Chondrocyte (in vitro differentiated cells): ENCODE results near the gene OGG1. TPM values are rescaled to one million over a fixed set of nuclear protein-coding genes. Genes with fewer than 3 reads are reported as not detected.
"Not testable (repeated sequence)": the region's sequence is repeated elsewhere in the genome, so short reads cannot be mapped to it uniquely, and the experiment has no call there.

Experiments used
- DNase-seq: peaks from one replicate; pipeline ENCODE4 v3.0.0; 2021; ENCODE audit warnings: mixed read lengths, low spot score
- H3K27ac Mint-ChIP-seq: one replicate; pipeline ENCODE4 v1.8.0; 2021; ENCODE audit warnings: mild to moderate bottlenecking, moderate library complexity, mixed read lengths; ENCODE audit not compliant: unreplicated experiment
- H3K27me3 Mint-ChIP-seq: 2 replicates; pipeline ENCODE4 v1.8.0; 2021; ENCODE audit warnings: low read depth, mixed read lengths
- H3K36me3 Mint-ChIP-seq: 2 replicates; pipeline ENCODE4 v1.8.0; 2021; ENCODE audit warnings: low read depth, mixed read lengths
- H3K4me1 Mint-ChIP-seq: 2 replicates; pipeline ENCODE4 v1.8.0; 2021; ENCODE audit warnings: low read depth, mild to moderate bottlenecking, mixed read lengths
- H3K4me3 Mint-ChIP-seq: one replicate; pipeline ENCODE4 v1.8.0; 2021; ENCODE audit warnings: mild to moderate bottlenecking, moderate library complexity, mixed read lengths; ENCODE audit not compliant: unreplicated experiment
- H3K9me3 Mint-ChIP-seq: 2 replicates; pipeline ENCODE4 v1.8.0; 2021; ENCODE audit warnings: low read depth, mixed read lengths
- CTCF ChIP-seq: fragments of 200-600 bp; sonication (generic); IDR thresholded peaks from 2 replicates; pipeline ENCODE4 v1.5.0; 2021; ENCODE audit warnings: antibody characterized with exemption, mild to moderate bottlenecking, moderate library complexity
- total RNA-seq: library from RNA; stranded (reverse); gene quantifications from 3 replicates; pipeline ENCODE4 v1.2.1, GENCODE V29; 2021

OGG1 gene
- total RNA-seq, 1 donor from 2014 or later, result 23.8 TPM

DNA sequence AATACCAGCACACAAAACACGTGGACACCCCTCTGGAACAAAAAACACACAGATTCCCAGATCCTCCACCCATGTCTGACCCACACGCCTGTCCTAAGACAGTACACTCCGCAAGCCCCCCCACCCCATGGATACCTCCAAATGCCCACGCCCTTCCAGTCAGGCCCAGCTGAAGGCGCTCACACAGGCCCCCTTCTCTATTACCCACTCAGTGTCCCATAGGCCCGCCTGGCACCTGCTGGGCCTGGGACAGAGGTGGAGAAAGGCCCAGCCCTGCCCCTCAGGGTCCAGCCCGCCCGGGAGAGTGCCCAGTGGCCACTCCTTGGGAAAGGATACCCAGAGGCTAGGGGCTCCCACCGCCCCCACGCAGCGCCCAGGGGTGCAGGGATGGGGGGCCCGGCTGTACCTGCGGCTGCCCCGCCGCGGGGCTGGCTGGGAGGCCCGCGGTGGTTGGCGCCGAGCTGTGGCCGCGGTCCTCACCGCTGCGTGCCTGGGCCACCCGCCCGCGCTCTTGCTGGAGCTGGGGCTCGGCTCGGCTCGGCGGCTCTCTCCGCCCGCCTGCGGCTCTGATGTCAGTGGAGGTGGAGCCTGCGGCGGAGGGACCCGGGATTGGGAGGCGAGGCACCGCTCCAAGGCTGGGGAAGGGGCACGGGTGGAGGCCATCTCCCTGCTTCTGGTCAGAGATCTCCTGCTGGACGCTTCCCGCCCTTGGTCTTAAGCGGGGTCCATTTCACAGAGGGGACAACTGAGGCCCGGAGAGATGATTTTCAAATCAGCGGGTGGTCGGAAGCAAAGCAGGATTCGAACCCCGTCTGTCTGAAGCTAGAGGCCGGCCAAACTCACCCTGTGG is 19.9 kb downstream of the OGG1 start, which contains the start of gene CAMK1:
Gene CAMK1 (minus strand): TSS at position 522 of the 850 bp plus-strand sequence. CDS start 2,198 bp downstream, outside the sequence.
- Mint-ChIP-seq H3K4me3 (peak within 1 kb of the TSS; percentile 82), H3K9me3 (no peaks in the 10 kb centered on the region)

GRCh38 chr3:9770276-9770812 is 20.6 kb downstream of the OGG1 start:
- no peaks in the 10 kb centered on the region for H3K9me3 Mint-ChIP-seq
- TF ChIP-seq CTCF, result no peak
- no peak for DNase-seq
- peak overlapping the region; percentile 82 for H3K4me3 Mint-ChIP-seq
- H3K36me3 Mint-ChIP-seq, result peaks cover 2% of the 10 kb centered on the region
- H3K27me3 Mint-ChIP-seq, result no peaks in the 10 kb centered on the region
- H3K4me1 Mint-ChIP-seq, result peaks cover 39% of the 10 kb centered on the region
- peak overlapping the region; percentile 65 for H3K27ac Mint-ChIP-seq

More for the DNA sequence above, 19.9 kb downstream of the OGG1 start, which contains the start of gene CAMK1:
- peak; percentile 11 for TF ChIP-seq CTCF
- peaks cover 4% of the 10 kb centered on the region for H3K36me3 Mint-ChIP-seq
- no peak for DNase-seq
- peaks cover 39% of the 10 kb centered on the region for H3K4me1 Mint-ChIP-seq
- no peaks in the 10 kb centered on the region for H3K27me3 Mint-ChIP-seq
- peak within 1 kb of the TSS; percentile 65 for H3K27ac Mint-ChIP-seq

DNA sequence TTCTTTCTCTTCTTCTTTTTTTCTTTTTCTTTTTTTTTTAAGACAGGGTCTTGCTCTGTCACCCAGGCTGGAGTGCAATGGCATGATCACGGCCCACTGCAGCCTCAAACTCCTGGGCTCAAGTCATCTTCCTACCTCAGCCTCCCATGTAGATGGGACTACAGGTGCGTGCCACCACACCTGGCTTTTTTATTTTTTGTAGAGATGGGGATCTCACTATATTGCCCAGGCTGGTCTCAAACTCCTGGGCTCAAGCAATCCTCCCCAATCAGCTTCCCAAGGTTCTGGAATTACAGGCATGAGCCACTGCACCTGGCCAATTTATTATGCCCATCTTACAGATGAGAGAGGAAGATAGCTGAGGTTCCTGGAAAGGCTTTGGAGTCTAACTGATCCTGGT is 21.3 kb downstream of the OGG1 start:
- Mint-ChIP-seq H3K27ac (peak overlapping the region; percentile 68), H3K4me1 (peaks cover 39% of the 10 kb centered on the region), H3K4me3 (peak overlapping the region; percentile 82)
- not testable (repeated sequence) for H3K36me3 Mint-ChIP-seq, H3K27me3 Mint-ChIP-seq, DNase-seq, H3K9me3 Mint-ChIP-seq

DNA sequence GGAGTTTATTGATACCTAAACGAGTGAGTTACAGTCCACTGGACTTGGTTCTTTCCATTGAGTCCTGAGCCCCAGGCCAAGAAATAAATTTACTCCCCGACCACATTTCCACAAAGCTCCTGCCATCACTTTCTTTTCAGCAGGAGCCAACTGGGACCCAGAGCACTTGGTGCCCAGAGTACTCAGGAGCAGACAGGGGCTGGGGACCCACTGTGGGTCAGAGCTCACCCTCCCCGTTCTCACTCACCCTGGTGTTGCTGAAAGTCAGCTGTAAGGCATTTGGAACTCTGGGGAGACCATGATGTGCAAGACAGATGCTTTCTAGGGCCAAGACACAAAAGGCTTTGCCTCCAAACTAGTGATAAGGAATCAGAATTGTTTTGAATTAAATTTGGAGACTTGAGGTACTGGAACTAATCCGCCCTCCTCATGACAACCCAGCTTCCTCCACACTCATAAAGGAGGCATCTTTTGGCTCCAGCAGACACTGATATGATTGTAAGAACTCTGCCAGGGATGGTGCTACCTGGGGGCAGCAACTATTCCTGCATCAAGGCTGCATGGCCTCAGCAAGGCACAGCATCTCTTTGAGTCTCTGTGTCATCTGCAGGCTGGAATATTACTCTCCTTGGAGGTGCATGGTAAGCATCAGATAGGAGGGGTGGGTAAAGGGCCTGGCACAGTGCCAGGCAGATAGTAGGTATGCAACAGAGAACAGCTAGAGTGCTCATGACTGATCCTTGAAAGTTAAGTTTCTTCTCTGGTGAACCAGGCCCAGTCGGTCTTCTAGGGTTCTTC is 27.3 kb downstream of the OGG1 start:
- TF ChIP-seq CTCF, result no peak
- Mint-ChIP-seq H3K27ac (no peak overlapping the region), H3K4me1 (peaks cover 11% of the 10 kb centered on the region), H3K4me3 (no peak overlapping the region), H3K36me3 (peaks cover 7% of the 10 kb centered on the region), H3K27me3 (no peaks in the 10 kb centered on the region), H3K9me3 (no peaks in the 10 kb centered on the region)
- no peak for DNase-seq

DNA sequence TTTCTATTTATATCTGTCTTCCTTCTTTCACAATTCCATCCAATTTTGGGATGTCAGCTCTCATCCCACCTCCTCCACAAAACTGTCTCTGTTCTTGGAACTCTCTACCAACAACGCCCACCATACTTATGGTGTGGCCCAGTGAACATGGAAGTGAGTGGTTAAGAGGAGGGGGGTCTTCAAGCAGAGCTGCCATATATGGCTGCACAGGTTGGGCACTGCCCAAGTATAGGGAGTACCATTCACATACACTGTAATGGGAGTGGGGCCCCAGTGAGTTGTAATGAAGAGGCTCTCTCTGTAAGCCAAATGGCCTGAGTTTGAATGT is 27.9 kb downstream of the OGG1 start:
- Mint-ChIP-seq H3K27ac (peak overlapping the region; percentile 7), H3K4me1 (peaks cover 11% of the 10 kb centered on the region), H3K27me3 (no peaks in the 10 kb centered on the region), H3K9me3 (no peaks in the 10 kb centered on the region), H3K4me3 (no peak overlapping the region), H3K36me3 (peaks cover 10% of the 10 kb centered on the region)
- DNase-seq, result no peak
- TF ChIP-seq CTCF, result no peak
